GM12891 (cell line): Measurements from ENCODE around the gene GARIN3.

ENCODE experiments used
- DNase-seq: peaks from one replicate; pipeline ENCODE4 v3.0.0; 2011; ENCODE audit warnings: low spot score; ENCODE audit not compliant: insufficient read length
- FAIRE-seq: peaks from 2 replicates; lab custom pipeline; 2011; peaks lifted over from hg19 to GRCh38; lab: Jason Lieb, UNC
- PAX5 ChIP-seq: IDR thresholded peaks from 2 replicates; pipeline ENCODE4 v1.6.1; 2011; ENCODE audit warnings: low read length, moderate library complexity, mild to moderate bottlenecking; ENCODE audit not compliant: insufficient read depth, severe bottlenecking
- POLR2A ChIP-seq: IDR thresholded peaks from 2 replicates; pipeline ENCODE4 v1.6.1; 2011; ENCODE audit warnings: low read depth, low read length, control low read depth
- POLR2AphosphoS5 ChIP-seq: IDR thresholded peaks from 2 replicates; pipeline ENCODE4 v1.6.1; 2011; ENCODE audit warnings: low read depth, low read length, control low read depth
- POU2F2 ChIP-seq: IDR thresholded peaks from 2 replicates; pipeline ENCODE4 v1.6.1; 2011; ENCODE audit warnings: low read depth, mild to moderate bottlenecking, control low read depth, low read length, moderate library complexity
- SPI1 ChIP-seq: IDR thresholded peaks from 2 replicates; pipeline ENCODE4 v1.6.1; 2011; ENCODE audit warnings: low read depth, low read length, control low read depth
- TAF1 ChIP-seq: IDR thresholded peaks from 2 replicates; pipeline ENCODE4 v1.6.1; 2011; ENCODE audit warnings: low read depth, low read length, control low read depth

The GARIN3 gene

GRCh38 chr5:157150995-157151394 lies 15.1 kb downstream of the GARIN3 start:
- TF ChIP-seq POU2F2 (no peak), SPI1 (no peak), TAF1 (no peak), POLR2A (no peak), POLR2AphosphoS5 (no peak), PAX5 (no peak)
- no peak for DNase-seq
- FAIRE-seq: no peak

GRCh38 chr5:157148734-157149615 lies 17.1 kb downstream of the GARIN3 start:
- DNase-seq (peak; percentile 40), FAIRE-seq (peak; percentile 90)
- TF ChIP-seq SPI1: no peak

- TF ChIP-seq SPI1 (no peak), TAF1 (no peak), POU2F2 (no peak), POLR2AphosphoS5 (no peak), PAX5 (no peak), POLR2A (no peak)
- FAIRE-seq (peak; percentile 50), DNase-seq (no peak)
Measured at GRCh38 chr5:157143127-157143971, 22.7 kb downstream of the GARIN3 start.

DNA sequence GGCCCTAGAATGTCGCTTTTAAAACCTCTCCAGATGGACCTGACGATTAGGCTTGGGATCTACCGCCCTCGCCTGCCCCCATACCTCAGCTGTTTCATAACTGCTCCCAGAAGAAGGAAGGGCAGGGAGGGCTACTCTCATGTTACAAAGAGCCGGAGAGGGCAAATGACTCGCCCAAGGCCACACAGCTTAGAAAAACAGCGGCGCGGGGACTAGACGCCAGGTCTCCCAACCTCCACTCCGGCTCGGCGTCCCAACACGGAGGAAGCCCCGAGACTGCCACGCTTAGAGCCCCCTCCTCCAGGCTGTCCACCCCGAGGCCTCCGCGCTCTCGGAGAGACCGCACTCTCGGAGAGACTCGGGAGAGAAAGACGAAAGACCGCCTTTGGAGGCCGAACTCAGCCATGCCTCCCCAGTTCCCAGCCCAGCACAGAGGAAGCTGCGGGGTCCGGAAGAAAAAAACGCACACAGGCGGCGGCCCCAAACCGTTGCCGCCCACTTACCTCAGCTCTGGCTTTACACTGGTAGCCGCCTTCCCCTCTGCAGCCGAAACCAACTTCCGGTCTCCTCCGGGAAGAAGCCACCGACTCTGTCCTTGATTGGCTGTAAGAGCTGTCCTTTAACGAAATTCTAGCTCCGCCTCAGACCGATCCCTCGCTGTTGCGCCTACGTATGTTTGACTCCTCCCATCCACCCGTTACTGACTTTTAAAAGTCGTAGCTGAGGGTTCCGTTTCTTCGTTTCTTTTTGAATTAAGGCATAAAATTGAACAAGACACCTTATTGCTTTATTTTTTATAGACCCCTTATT lies 23.5 kb downstream of the GARIN3 start, which contains the start of gene MED7:
MED7 (minus strand) TSS at position 549 of the 810 bp plus-strand sequence. CDS start 3,434 bp downstream, outside the sequence.
- peak; percentile 43 for TF ChIP-seq SPI1
- peak; percentile 60; the same call in 1 of the 2 replicates for TF ChIP-seq POU2F2
- TF ChIP-seq POLR2AphosphoS5: peak; percentile 94
- peak; percentile 91 for TF ChIP-seq TAF1
- TF ChIP-seq POLR2A: peak; percentile 92
- peak; percentile 21 for TF ChIP-seq PAX5
- peak; percentile 96 for FAIRE-seq
- peak; percentile 84 for DNase-seq

DNA sequence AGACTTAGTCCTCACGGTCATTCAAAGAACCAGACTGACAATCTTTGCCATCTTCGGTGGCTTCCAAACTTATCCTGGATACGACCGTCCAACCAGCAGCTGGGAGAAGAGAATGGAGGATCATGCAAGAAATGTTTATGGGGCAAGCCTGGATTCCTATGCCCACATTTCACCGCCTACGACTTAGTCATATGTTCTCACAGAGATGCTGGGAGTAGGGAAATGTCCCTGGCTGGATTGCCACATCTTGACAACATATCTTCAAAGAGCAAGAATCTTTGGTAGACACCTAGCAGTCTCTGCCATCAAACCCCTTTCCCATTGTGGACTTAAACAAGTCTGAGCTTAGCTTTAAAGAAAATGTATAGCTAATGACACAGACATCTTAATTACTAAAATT lies 28.4 kb downstream of the GARIN3 start:
- no peak for TF ChIP-seq POLR2AphosphoS5
- no peak for TF ChIP-seq TAF1
- no peak for TF ChIP-seq SPI1
- no peak for TF ChIP-seq PAX5
- TF ChIP-seq POU2F2: no peak
- no peak for TF ChIP-seq POLR2A
- DNase-seq: no peak
- FAIRE-seq: no peak

GRCh38 chr5:157132281-157132612 lies 33.8 kb downstream of the GARIN3 start:
- no peak for FAIRE-seq
- DNase-seq: no peak
- TF ChIP-seq POLR2A: no peak
- no peak for TF ChIP-seq POLR2AphosphoS5
- no peak for TF ChIP-seq POU2F2
- no peak for TF ChIP-seq SPI1
- TF ChIP-seq TAF1: no peak
- no peak for TF ChIP-seq PAX5

DNA sequence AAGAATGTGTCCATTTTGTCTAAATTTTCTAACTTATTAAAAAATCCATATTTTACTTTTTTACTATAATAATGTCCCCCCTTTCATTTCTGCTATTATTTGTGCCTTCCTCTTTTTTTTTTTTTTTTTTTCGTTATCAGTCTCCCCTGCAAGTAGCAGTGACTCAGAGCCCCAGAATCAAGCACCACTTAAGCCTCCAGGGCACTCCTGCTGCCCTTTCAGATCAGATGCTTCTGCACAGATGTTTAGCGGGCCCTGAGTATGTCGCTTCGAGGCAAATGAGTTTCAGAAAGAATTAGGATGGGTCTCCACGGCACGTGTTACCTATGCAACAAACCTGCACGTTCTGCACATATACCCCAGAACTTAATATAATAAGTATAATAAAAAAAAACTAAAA lies 35.1 kb downstream of the GARIN3 start:
- FAIRE-seq (no peak), DNase-seq (no peak)
- TF ChIP-seq SPI1 (peak; percentile 47; the same call in 1 of the 2 replicates), POLR2AphosphoS5 (no peak), TAF1 (no peak), POU2F2 (no peak)

DNA sequence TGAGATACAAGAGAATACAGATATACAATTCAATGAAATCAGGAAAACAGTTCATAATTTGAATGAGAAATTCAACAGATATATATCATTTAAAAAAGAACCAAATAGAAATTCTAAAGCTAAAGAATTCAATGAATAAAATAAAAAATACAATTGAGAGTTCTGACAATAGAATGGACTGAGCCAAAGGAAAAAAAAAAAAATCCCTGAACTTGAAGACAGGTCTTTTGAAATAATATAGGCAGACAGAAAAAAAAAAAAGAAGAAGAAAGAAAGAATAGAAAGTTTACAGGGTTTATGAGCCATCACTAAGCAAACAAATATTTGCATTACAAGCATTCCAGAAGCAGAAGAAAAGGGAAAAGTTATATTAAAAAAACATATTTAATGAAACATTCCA lies 44.4 kb downstream of the GARIN3 start:
- TF ChIP-seq PAX5: no peak
- TF ChIP-seq POU2F2: no peak
- no peak for TF ChIP-seq POLR2AphosphoS5
- TF ChIP-seq SPI1: no peak
- TF ChIP-seq TAF1: no peak
- no peak for TF ChIP-seq POLR2A
- no peak for FAIRE-seq
- no peak for DNase-seq
